H1 (cell line): Measurements from ENCODE around the gene PPP1R12C.

Source experiments
- CBX5 ChIP-seq: fragments of 300-800, 300-1000 bp; sonication (generic); IDR thresholded peaks from 2 replicates; pipeline ENCODE4 v1.7.1; 2016; ENCODE audit warnings: antibody characterized with exemption, low read length, low read depth
- CTCF ChIP-seq, 3 experiments: IDR thresholded peaks; 1 replicate in 2 of 3; 2 replicates in 1 of 3; pipeline versions ENCODE4 v1.5.1 to v1.6.1; 2011; ENCODE audit warnings: low read length in 3 of 3, mild to moderate bottlenecking in 3 of 3, inconsistent platforms in 2 of 3, low read depth in 1 of 3, moderate library complexity in 1 of 3; ENCODE audit not compliant: insufficient read depth in 1 of 3; ENCODE audit errors: control extremely low read depth in 1 of 3
- EP300 ChIP-seq, 2 experiments: IDR thresholded peaks; 1 replicate in 1 of 2; 2 replicates in 1 of 2; pipeline ENCODE4 v1.6.1; 2011 to 2012; ENCODE audit warnings: low read depth in 2 of 2, low read length in 2 of 2, mild to moderate bottlenecking in 2 of 2, borderline replicate concordance in 1 of 2, inconsistent platforms in 1 of 2, moderate library complexity in 1 of 2
- EZH2 ChIP-seq: fragments of 200-600 bp; sonication (generic); IDR thresholded peaks from 2 replicates; pipeline ENCODE4 v1.7.1; 2012; ENCODE audit warnings: low read depth, mild to moderate bottlenecking, moderate library complexity, low read length, inconsistent platforms; ENCODE audit not compliant: severe bottlenecking
- RFX5 ChIP-seq: IDR thresholded peaks from 2 replicates; pipeline ENCODE4 v1.6.1; 2011; ENCODE audit warnings: low read depth, low read length, improper control_type of control experiment, borderline replicate concordance

DNA sequence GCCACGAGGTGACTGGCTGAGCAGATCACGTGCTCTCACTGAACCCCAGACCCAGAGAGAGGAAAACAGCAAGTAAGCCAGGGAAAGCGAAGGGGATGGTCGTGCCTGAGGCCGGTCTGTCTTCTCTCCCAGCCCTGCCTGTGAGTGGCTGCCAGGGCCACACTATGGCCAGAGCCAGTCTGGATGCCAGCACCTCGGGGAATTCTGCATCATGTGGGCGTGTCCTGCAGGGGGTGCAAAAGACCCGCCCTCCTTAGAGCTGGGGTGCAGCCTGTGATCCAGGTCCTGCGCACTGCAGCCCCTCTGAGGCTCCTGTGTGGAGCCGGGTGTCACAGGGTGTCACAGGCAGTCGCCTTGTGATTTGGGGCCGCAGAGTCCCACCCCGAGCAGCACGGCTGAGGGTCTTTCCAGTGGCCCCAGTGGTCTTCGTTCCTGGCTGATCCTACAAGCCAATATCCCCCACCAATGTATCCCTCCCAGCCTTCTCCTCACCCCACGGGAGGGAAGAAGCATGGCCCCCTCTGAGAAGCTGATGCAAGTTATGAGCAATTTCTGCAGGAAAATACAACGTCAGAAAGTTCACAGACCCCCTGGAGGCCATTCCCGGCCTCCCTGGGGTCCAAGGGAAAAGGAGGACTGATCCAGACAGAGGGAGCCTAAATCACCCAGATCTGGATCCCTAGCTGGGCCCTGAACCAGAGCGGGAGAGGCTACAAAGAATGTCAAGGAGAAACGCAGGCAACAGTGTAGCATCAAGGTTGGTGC is 7.7 kb downstream of the PPP1R12C start:
- TF ChIP-seq CTCF (IDR thresholded peaks at IDR 0.05; ENCODE audit: control extremely low read depth in 1 of 3, insufficient read depth in 1 of 3, low read depth in 1 of 3, low read length in 3 of 3) = peak in 1 of 3 experiments; percentile 11; a peak in 1 of 4 replicates
- no peak for TF ChIP-seq EZH2
- no peak for TF ChIP-seq CBX5
- TF ChIP-seq RFX5 = no peak
- TF ChIP-seq EP300 (IDR thresholded peaks at IDR 0.05; ENCODE audit: borderline replicate concordance in 1 of 2, low read depth in 2 of 2, low read length in 2 of 2) = no peak
